Measurements from ENCODE around the gene NOC4L. TPM values are rescaled to one million over a fixed set of nuclear protein-coding genes. Genes with fewer than 3 reads are reported as not detected.
A peak's percentile ranks its signal among the peaks of the same experiment; 100 is the strongest.

The NOC4L gene
- total and polyA plus RNA-seq, 10 donors: 8.3 to 38.6 (median 16.4) TPM

- H3K4me3 ChIP-seq: no peak overlapping the region
- no peaks in the 10 kb centered on the region for H3K9me3 ChIP-seq
- intact Hi-C loops (cut with DNase I; ENCODE audit: low total_unique reads): no loop called here
- WGBS, 5 donors: 80 to 97% (median 86%) methylated on average over 16 of the region's 16 CpGs
- peaks cover 0 to 4% (median 0%) of the 10 kb centered on the region in 6 donors for H3K36me3 ChIP-seq
- TF ChIP-seq CTCF (IDR thresholded peaks at IDR 0.05 in 8 of 11, conservative IDR thresholded peaks at IDR 0.05 in 3 of 11): no peak
- TF ChIP-seq POLR2A (IDR thresholded peaks at IDR 0.05): no peak
- TF ChIP-seq POLR2AphosphoS5 (IDR thresholded peaks at IDR 0.05): no peak
- H3K27me3 ChIP-seq (replicated peaks in 1 of 7): peaks cover 0 to 14% (median 0%) of the 10 kb centered on the region in 7 donors
- no peak overlapping the region for H3K27ac ChIP-seq
- peak; percentile 68 for DNase-seq
- peaks cover 0 to 20% (median 12%) of the 10 kb centered on the region in 6 donors for H3K4me1 ChIP-seq
These were observed 15.8 kb downstream of the NOC4L start for GRCh38 chr12:132160016-132160415.

DNA sequence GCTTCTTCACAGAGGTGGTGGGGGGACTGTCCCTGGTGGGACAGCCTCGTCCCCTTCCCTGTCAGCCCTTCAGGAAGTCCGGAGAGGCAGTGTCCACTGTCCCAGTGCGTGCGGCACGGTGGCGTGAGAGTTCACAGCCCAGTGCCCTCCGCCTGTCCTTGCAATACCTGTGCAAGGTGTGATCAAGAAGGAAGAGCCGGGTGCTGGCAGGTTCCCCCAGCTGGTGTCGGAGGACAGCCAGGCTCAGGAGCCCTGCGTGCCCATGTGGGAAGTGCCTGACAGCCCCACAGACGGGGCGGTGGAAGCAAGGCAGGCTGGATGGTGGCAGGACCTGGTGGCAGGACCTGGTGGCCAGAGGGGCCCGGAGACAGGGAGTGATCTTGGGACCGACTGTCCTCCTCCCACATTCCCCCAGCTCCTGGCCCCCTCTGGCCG lies 16.4 kb downstream of the NOC4L start:
- H3K4me3 ChIP-seq: no peak overlapping the region
- peaks cover 0 to 4% (median 0%) of the 10 kb centered on the region in 6 donors for H3K36me3 ChIP-seq
- peaks cover 0 to 14% (median 0%) of the 10 kb centered on the region in 7 donors for H3K27me3 ChIP-seq (replicated peaks in 1 of 7)
- intact Hi-C loops (cut with DNase I; ENCODE audit: low total_unique reads): no loop called here
- 87 to 90% (median 87%) methylated on average over 11 to 15 of the region's 15 CpGs for WGBS, 5 donors
- no peak overlapping the region for H3K27ac ChIP-seq
- no peaks in the 10 kb centered on the region for H3K9me3 ChIP-seq
- peak; percentile 58 for DNase-seq
- H3K4me1 ChIP-seq: peaks cover 0 to 20% (median 12%) of the 10 kb centered on the region in 6 donors
- TF ChIP-seq POLR2A (IDR thresholded peaks at IDR 0.05) (no peak), POLR2AphosphoS5 (IDR thresholded peaks at IDR 0.05) (no peak), CTCF (IDR thresholded peaks at IDR 0.05 in 8 of 11, conservative IDR thresholded peaks at IDR 0.05 in 3 of 11) (no peak)

DNA sequence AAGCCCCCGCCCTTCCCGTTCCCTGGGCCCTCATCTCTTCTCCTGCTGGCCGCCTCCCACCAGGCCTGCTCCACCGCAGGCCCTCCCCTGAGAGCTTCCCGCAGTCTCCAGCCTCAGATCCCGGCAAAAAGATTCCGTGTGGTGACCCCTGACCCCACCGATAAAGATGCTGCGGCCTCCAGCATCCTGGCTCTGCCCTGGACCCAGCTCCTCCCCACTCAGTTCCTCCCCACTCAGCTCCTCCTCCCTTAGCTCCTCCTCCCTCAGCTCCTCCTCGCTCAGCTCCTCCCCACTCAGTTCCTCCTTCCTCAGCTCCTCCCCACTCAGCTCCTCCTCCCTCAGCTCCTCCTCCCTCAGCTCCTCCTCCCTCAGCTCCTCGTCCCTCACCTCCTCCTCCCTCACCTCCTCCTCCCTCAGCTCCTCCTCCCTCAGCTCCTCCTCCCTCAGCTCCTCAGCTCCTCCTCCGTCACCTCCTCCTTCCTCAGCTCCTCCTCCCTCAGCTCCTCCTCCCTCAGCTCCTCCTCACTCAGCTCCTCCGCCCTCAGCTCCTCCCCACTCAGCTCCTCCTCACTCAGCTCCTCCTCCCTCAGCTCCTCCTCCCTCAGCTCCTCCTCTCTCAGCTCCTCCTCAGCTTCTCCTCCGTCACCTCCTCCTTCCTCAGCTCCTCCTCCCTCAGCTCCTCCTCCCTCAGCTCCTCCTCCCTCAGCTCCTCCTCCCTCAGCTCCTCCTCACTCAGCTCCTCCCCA lies 17.0 kb downstream of the NOC4L start:
- intact Hi-C loops (cut with DNase I; ENCODE audit: low total_unique reads): no loop called here
- no peaks in the 10 kb centered on the region for H3K9me3 ChIP-seq
- H3K36me3 ChIP-seq: peaks cover 0 to 4% (median 0%) of the 10 kb centered on the region in 6 donors
- TF ChIP-seq POLR2AphosphoS5 (IDR thresholded peaks at IDR 0.05): no peak
- TF ChIP-seq CTCF (IDR thresholded peaks at IDR 0.05 in 8 of 11, conservative IDR thresholded peaks at IDR 0.05 in 3 of 11): no peak
- H3K27me3 ChIP-seq (replicated peaks in 1 of 7): peaks cover 0 to 14% (median 0%) of the 10 kb centered on the region in 7 donors
- no peak overlapping the region for H3K4me3 ChIP-seq
- no peak overlapping the region for H3K27ac ChIP-seq
- H3K4me1 ChIP-seq: peaks cover 0 to 20% (median 12%) of the 10 kb centered on the region in 6 donors
- DNase-seq: peak; percentile 45
- 59 to 74% (median 65%) methylated on average over 13 to 14 of the region's 14 CpGs for WGBS, 5 donors

GRCh38 chr12:132161796-132162507 lies 17.7 kb downstream of the NOC4L start:
- Histone ChIP-seq H3K9me3 (no peaks in the 10 kb centered on the region), H3K27ac (peak overlapping the region in 7 of 8 donors; percentile 54 to 75 (median 64)), H3K27me3 (replicated peaks in 1 of 7) (peaks cover 0 to 14% (median 0%) of the 10 kb centered on the region in 7 donors), H3K36me3 (peaks cover 0 to 4% (median 0%) of the 10 kb centered on the region in 6 donors), H3K4me1 (peaks cover 0 to 20% (median 12%) of the 10 kb centered on the region in 6 donors), H3K4me3 (peak overlapping the region in 1 of 8 donors; percentile 50)
- WGBS, 5 donors: 57 to 65% (median 61%) methylated on average over 17 of the region's 17 CpGs
- DNase-seq: peak; percentile 49
- intact Hi-C loops (cut with DNase I; ENCODE audit: low total_unique reads): no loop called here
- TF ChIP-seq POLR2A (IDR thresholded peaks at IDR 0.05) (no peak), POLR2AphosphoS5 (IDR thresholded peaks at IDR 0.05) (no peak), CTCF (IDR thresholded peaks at IDR 0.05 in 8 of 11, conservative IDR thresholded peaks at IDR 0.05 in 3 of 11) (no peak)

Measured in spleen (tissue), 11 donors.